HepG2 (cell line): ENCODE results near the gene MYL9. TPM values are rescaled to one million over a fixed set of nuclear protein-coding genes. Genes with fewer than 3 reads are reported as not detected.

Experiments used
- AGO2 ChIP-seq: fragments of 200-400 bp; formaldehyde crosslinking; optimal IDR thresholded peaks from 2 replicates; pipeline ENCODE3; 2017; ENCODE audit warnings: mild to moderate bottlenecking, low read depth, low read length, moderate library complexity
- HNRNPL ChIP-seq: fragments of 200-400 bp; formaldehyde crosslinking; IDR thresholded peaks from 2 replicates; pipeline ENCODE4 v1.6.1; 2017; ENCODE audit warnings: mild to moderate bottlenecking, low read depth, low read length
- HNRNPLL ChIP-seq: fragments of 200-400 bp; formaldehyde crosslinking; IDR thresholded peaks from 2 replicates; pipeline ENCODE4 v1.6.1; 2017; ENCODE audit warnings: mild to moderate bottlenecking, low read depth, low read length; ENCODE audit not compliant: poor library complexity, severe bottlenecking
- PHB2 ChIP-seq: fragments of 450-650 bp; IDR thresholded peaks from 2 replicates; pipeline ENCODE4 v1.6.1; 2018; ENCODE audit not compliant: partially characterized antibody
- PHF8 ChIP-seq: sonication (generic); formaldehyde crosslinking; IDR thresholded peaks from 2 replicates; pipeline ENCODE4 v1.5.0; 2020; ENCODE audit warnings: missing genetic modification reagents
- RELA ChIP-seq: sonication (generic); formaldehyde crosslinking; IDR thresholded peaks from 2 replicates; pipeline ENCODE4 v1.4.0; 2020; ENCODE audit warnings: missing genetic modification reagents
- RFXANK ChIP-seq: IDR thresholded peaks from 2 replicates; pipeline ENCODE4 v1.6.1; 2016
- SOX5 ChIP-seq: IDR thresholded peaks from 2 replicates; pipeline ENCODE4 v1.6.1; 2016; ENCODE audit warnings: borderline replicate concordance
- TCF12 ChIP-seq, 2 experiments: fragments of 450-650 bp in 1 of 2; sonication (generic) in 1 of 2; formaldehyde crosslinking in 1 of 2; IDR thresholded peaks; 2 replicates each; pipeline versions ENCODE4 v1.6.1 to v1.8.0; 2017 to 2022; ENCODE audit warnings: antibody characterized with exemption in 1 of 2, mild to moderate bottlenecking in 1 of 2, missing genetic modification reagents in 1 of 2, moderate library complexity in 1 of 2
- U2AF1 ChIP-seq: fragments of 200-400 bp; formaldehyde crosslinking; optimal IDR thresholded peaks from 2 replicates; pipeline ENCODE3; 2017; ENCODE audit warnings: mild to moderate bottlenecking, low read depth, low read length
- ZBTB21 ChIP-seq: sonication (generic); formaldehyde crosslinking; IDR thresholded peaks from 2 replicates; pipeline ENCODE4 v1.4.0; 2020; ENCODE audit warnings: missing genetic modification reagents
- ZFP37 ChIP-seq: sonication (generic); formaldehyde crosslinking; IDR thresholded peaks from 2 replicates; pipeline ENCODE4 v1.4.0; 2020; ENCODE audit warnings: missing genetic modification reagents, borderline replicate concordance
- ZNF143 ChIP-seq: sonication (generic); formaldehyde crosslinking; IDR thresholded peaks from 2 replicates; pipeline ENCODE4 v1.4.0; 2020; ENCODE audit warnings: missing genetic modification reagents
- ZNF180 ChIP-seq: sonication (generic); formaldehyde crosslinking; IDR thresholded peaks from 2 replicates; pipeline ENCODE4 v1.4.0; 2020; ENCODE audit warnings: low read depth, missing genetic modification reagents, borderline replicate concordance
- ZNF263 ChIP-seq: sonication (generic); formaldehyde crosslinking; IDR thresholded peaks from 2 replicates; pipeline ENCODE4 v1.4.0; 2020; ENCODE audit warnings: missing genetic modification reagents
- ZNF296 ChIP-seq: sonication (generic); formaldehyde crosslinking; conservative IDR thresholded peaks from 2 replicates; pipeline ENCODE4 v1.5.0; 2020; ENCODE audit warnings: mild to moderate bottlenecking, missing genetic modification reagents
- ZNF773 ChIP-seq: sonication (generic); formaldehyde crosslinking; IDR thresholded peaks from 2 replicates; pipeline ENCODE4 v1.4.0; 2020; ENCODE audit warnings: missing genetic modification reagents, borderline replicate concordance
- polyA plus RNA-seq, 8 experiments: library from polyadenylated mRNA; depleted of rRNA in 3 of 8; stranded (reverse) in 7 of 8; unstranded in 1 of 8; fragments of >200 nt; fragmentation: Illumina TruSeq in 4 of 8; extraction: Trizol in 4 of 8; gene quantifications; 2 replicates each; pipeline versions ENCODE4 v1.2.1 to v1.2.3, GENCODE V29; 2011 to 2016; ENCODE audit warnings: low read depth in 4 of 8, missing spikeins in 1 of 8, mixed read lengths in 1 of 8; ENCODE audit not compliant: insufficient read depth in 1 of 8
- total RNA-seq, 5 experiments: library from RNA; depleted of rRNA; stranded (reverse); fragments of >200 nt; fragmentation: Illumina TruSeq; extraction: Trizol; gene quantifications; 2 replicates each; pipeline ENCODE4 v1.2.3, GENCODE V29; 2016; ENCODE audit warnings: low read depth in 1 of 5
- TF ChIP-seq, protein P1 (sequence below): sonication (generic); formaldehyde crosslinking; IDR thresholded peaks from 2 replicates; pipeline ENCODE4 v1.4.0; 2020; ENCODE audit warnings: missing genetic modification reagents, borderline replicate concordance

Gene MYL9
- total and polyA plus RNA-seq, 2 of the 13 experiments (the other 11 are each of a cell fraction or from before 2014, with no cell fraction given): 0.87 to 2.2 TPM

GRCh38 chr20:36527331-36528125, 13.8 kb upstream of the MYL9 start (continued):
- TF ChIP-seq HNRNPLL: peak; percentile 45
- no peak for TF ChIP-seq ZNF263
- TF ChIP-seq, protein P1, sequence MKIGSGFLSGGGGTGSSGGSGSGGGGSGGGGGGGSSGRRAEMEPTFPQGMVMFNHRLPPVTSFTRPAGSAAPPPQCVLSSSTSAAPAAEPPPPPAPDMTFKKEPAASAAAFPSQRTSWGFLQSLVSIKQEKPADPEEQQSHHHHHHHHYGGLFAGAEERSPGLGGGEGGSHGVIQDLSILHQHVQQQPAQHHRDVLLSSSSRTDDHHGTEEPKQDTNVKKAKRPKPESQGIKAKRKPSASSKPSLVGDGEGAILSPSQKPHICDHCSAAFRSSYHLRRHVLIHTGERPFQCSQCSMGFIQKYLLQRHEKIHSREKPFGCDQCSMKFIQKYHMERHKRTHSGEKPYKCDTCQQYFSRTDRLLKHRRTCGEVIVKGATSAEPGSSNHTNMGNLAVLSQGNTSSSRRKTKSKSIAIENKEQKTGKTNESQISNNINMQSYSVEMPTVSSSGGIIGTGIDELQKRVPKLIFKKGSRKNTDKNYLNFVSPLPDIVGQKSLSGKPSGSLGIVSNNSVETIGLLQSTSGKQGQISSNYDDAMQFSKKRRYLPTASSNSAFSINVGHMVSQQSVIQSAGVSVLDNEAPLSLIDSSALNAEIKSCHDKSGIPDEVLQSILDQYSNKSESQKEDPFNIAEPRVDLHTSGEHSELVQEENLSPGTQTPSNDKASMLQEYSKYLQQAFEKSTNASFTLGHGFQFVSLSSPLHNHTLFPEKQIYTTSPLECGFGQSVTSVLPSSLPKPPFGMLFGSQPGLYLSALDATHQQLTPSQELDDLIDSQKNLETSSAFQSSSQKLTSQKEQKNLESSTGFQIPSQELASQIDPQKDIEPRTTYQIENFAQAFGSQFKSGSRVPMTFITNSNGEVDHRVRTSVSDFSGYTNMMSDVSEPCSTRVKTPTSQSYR (CRISPR knock-in tag): no peak
- no peak for TF ChIP-seq SOX5 (CRISPR knock-in tag)
- TF ChIP-seq TCF12 (IDR thresholded peaks at IDR 0.05): no peak
- no peak for TF ChIP-seq TCF12 (CRISPR knock-in tag; IDR thresholded peaks at IDR 0.05)
- TF ChIP-seq RFXANK: no peak
- TF ChIP-seq AGO2: peak; percentile 93
- no peak for TF ChIP-seq PHB2
- no peak for TF ChIP-seq PHF8
- TF ChIP-seq U2AF1: peak; percentile 26
- TF ChIP-seq HNRNPL: 0 out of 2 replicates have a peak, but pooled peaks have one; percentile 2
- no peak for TF ChIP-seq ZNF773
- no peak for TF ChIP-seq ZNF143 (CRISPR knock-in tag)
- no peak for TF ChIP-seq ZNF180 (CRISPR knock-in tag)
- no peak for TF ChIP-seq RELA (CRISPR knock-in tag)
- TF ChIP-seq ZNF296 (CRISPR knock-in tag): no peak
- no peak for TF ChIP-seq ZFP37 (CRISPR knock-in tag)
- TF ChIP-seq ZBTB21 (CRISPR knock-in tag): no peak
